Stimulated activated CD8-positive, alpha-beta memory T cell treated with anti-CD3 and anti-CD28 coated beads, Interleukin-7, amount 100 ng/mL, for 1 hour (primary cell): Measurements from ENCODE around the gene CACNA2D3.

Experiments used
- DNase-seq, 2 donors: peaks; one replicate each; pipeline ENCODE4 v3.0.0-alpha.2; 2020; ENCODE audit warnings: low read depth in 2 of 2

The CACNA2D3 gene

DNA sequence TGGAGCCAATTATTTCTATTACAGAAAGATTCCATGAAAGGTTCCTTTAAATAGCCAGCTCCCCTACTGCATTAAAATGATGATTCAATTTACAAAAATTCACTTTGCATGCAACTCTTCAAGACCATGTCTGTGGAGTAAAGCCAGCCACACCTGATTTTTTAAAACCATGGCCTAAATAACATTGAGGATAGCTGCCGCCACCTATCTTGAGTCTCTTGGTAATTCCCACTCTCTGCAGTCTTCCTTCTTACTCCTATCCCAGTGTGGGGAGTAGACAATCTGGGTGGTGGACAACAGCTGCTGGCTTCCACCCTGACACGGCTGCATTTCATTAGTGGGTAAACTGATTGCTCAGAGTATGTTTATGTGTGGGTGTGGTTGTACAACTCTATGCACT is 794.8 kb downstream of the CACNA2D3 start:
- DNase-seq = no peak

DNA sequence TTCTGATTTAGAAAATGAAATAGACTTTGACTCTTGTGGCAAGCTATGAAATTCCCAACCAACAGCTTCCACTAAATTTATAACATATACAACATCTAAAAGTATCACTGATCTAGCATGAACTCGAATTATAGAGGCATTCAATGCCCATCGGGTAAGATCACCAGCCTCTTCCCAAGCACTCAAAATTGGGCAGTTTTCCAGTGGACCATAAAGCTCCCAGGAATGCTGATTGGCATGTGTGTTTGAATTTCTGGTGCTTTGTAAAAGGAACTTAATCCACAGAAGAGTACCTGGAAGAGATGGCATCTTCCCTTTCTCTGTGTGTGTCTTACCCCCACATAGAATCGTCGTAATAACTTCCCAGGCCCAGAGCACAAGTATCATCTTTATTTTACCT is 795.5 kb downstream of the CACNA2D3 start:
- no peak for DNase-seq

DNA sequence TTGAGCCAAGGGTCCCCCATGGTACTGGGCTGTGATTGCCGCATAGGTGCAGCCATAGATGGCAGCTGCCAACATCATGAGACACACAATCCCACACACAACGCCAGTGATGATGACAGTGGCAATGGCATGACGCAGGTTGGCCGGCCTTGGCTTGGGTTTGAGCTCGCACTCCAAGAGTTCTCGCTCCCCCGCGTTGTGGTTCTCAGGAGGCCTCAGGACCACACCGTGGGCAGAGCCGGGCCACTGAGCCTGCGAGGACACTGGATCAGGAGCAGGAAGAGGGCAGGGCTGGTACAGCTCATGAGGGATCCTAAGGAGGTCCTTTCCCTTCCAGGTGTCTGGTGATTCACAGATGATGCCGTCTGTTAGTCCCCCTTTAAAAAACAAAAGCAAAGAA is 796.2 kb downstream of the CACNA2D3 start:
- no peak for DNase-seq

DNA sequence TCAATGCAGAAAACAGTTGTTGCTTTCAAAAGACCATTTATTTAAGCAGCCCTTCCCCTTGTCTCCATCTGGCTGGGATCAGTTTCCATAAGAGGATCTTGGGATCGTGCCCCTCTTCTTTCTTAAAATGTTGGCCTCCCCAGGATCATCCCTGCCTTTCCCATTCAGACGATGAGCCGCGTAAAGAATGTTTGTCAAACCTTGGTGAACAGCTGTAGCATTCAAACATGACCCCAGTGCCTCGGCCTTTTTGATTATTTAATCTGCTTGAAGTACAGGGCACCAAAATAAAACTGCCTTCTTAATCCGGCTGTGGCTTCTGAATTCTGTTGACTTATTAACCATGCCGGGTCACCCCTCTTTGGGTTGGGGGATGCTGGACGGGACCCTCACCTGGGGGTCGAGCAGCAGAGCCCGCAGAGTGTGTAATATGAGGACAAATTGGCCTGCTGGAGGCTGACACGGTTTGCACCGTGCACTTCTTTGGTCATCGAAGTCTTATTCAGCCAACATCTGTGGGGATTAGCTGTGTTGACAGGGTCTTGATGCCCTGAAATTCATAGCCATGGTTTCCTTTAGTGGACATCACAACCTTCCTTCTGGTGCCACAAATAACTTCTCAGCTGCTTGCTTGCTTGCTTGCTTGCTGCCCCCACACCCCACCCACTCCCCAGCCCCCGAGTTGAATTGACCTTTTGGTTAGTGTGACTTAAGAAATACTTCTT is 805.9 kb downstream of the CACNA2D3 start, which contains the start of gene LRTM1:
TSS of gene LRTM1 (minus strand) at position 14 of the 725 bp plus-strand sequence. CDS start 148 bp downstream, outside the sequence.
- DNase-seq = no peak

- no peak for DNase-seq
These were observed 808.8 kb downstream of the CACNA2D3 start for GRCh38 chr3:54931182-54931581.

DNA sequence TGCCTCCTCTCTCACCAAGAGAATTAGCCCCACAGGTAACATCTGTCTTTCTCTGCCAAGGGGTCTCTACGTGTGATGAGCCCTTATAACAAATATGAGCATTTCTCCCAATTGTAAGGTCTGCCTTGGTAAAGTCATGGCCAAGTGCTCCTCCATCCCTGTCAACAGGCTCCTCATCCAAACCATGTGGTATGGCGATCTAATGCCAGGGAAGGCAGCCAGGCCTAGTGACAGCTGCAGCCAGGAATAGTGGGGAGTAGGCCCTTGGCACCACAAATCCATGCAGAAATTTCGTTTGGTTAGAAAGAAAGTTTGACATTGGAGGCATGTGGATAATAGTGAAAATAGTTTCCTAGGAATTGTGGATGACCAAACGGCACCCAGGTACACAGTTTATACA is 810.3 kb downstream of the CACNA2D3 start:
- no peak for DNase-seq

DNA sequence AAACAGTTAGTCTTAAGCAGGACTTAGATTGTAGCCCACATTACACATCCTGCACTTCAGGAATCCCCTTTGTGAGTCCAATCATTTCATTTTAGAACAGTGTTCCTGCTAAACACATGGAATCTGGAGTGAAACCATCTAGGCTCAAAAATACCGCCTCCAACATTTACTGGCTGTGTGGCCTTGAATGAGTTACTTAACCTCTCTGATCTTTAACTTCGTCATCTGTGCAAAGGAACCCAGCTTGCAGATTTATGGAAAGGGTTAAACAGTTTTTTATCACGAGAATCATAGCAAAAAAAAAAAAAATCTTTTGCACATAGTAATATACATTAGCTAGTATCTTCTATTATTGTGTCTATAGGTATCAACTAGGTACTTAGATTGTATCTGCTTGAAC is 813.5 kb downstream of the CACNA2D3 start:
- no peak for DNase-seq

DNA sequence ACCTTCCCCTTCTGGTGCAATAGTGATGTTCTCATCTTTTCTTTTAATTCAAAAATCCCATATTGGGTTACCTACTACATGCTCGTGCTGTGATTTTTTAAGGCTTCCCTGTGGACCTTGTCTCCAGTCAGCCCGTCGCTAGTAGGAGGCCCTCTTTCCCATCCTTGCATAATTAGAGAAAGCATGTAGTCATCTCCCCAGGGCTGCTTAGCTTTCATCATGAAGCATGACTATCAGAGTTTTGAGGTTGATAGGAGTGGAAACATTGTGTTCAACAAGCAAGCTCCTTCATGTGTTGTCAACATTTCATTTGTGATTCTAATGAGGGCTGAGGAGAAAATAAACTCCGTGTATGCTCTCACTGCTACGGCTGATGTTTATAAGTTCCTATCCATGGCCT is 814.2 kb downstream of the CACNA2D3 start:
- DNase-seq = no peak

DNA sequence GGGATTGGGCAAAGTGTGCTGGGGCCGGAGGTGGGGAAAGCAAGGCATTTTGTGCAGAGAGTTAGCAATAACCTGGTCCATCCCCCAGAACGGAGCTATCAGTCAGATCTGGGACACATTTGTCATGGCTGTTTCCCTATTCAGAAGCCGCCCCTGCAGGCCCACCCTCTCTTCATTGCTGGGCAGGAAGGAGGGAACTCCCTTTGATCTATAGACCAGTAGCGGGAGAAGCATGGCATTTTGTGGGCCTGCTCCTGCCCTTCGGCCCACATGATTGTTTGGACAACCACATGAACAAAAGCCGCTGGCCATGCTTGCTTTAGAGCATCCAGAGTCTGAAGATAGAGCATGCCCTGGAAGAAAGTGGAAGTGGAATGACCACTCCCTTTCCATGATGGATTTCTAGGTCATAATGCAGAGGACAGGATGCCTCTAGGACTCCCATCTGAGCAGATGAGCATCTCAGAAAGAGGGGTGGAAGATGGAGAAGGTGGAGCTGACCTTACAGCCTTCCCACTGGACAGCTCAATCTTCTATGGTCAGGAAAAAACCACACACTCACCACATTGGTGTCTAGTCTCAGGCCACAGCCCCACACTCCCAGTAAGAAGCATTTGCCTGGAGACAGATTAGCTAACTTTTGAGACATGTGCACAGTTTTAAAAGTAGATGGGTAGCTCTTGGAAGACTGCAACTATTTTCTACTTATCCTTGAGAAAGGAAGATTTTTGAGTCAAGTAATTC is 817.4 kb downstream of the CACNA2D3 start:
- no peak for DNase-seq

DNA sequence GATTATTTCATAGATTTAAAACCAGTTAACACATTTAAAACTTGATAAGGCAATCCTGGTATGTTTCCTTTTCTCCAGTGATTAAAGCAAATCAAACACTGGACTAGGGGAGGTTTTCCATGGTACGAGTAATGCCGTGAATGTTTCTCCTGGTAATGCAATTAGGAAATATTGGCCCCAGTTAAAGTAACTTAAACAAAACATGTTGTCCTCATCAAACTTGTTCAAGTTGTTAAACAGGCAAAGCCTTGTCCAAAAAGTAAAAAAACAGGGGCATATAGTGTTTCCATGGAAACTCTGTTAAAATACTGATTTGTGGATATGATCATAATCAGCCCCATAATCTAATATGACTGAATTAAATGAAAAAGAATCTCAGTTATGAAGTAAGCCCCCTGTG is 818.6 kb downstream of the CACNA2D3 start:
- DNase-seq = no peak

GRCh38 chr3:54941690-54942362 is 819.5 kb downstream of the CACNA2D3 start:
- DNase-seq = no peak

- no peak for DNase-seq
These were observed 827.2 kb downstream of the CACNA2D3 start for GRCh38 chr3:54949491-54950044.

DNA sequence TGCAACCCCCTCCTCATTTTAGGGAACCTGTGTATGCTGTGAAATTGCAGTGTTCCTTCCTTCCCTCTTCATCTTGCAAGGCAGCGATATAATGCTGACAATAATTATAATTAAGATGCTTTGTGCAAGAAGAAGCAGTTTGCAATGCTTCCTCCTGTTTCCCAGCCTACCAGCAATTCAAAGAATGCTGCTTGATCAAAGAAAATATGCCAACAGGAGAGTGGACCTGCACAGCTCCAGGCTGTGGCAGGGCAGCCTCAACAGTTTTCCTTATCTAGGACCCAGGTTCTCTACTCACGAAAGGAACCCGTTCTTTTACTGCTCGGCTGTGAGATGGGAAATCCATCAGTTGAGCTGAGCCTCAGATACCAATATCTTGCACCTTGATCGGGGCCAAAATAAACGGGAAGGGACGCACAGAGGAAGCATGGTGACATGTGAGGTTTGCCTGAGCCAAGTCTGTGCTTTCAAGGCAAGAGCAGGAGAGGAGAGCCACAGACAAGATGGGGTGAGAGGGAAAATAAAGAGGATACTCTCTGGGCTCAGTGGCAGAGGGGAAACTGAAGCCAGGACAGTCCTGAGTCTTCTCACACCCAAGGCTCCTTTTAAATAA is 828.1 kb downstream of the CACNA2D3 start:
- no peak for DNase-seq

DNA sequence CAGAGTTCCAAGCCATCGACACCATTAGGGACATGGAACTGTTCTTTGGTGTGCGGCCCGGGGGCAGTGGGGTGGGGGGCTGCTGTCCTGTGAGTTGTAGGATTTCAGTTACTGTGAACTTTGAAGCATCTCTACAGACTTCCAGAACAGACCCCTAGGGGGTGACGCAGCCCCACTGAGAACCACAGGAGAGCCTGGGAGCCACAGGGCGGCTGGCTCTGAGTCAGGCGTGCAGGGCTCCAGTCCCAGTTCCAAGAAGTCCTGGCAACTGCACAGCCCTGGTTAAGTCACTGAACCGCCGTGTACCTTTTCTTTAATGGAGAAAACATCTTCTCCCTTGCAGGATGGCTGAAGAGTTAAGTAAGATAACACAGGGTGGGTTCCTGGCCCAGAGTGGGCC is 829.1 kb downstream of the CACNA2D3 start:
- DNase-seq = no peak

GRCh38 chr3:54954022-54954421 is 831.7 kb downstream of the CACNA2D3 start:
- DNase-seq = no peak

DNA sequence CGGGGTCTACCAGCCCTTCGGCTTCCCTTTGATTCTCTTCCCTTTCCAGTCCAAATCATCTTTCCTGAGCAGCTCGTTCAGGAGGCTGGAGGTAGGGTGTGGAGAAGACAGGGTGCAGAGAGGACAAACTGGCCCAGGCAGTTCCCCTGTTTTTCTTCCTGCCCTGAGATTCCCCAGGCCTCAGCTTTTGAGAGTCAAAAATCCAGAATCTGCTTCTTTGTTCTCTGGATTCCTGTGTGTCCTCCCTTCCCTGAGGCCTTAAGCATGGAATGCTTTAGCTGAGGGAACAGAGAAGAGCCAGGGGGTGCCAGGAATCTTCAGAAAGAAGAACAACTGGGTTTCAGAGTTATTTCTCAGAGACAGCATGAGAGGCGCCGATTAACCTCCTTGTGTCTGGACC is 832.2 kb downstream of the CACNA2D3 start:
- no peak for DNase-seq

DNA sequence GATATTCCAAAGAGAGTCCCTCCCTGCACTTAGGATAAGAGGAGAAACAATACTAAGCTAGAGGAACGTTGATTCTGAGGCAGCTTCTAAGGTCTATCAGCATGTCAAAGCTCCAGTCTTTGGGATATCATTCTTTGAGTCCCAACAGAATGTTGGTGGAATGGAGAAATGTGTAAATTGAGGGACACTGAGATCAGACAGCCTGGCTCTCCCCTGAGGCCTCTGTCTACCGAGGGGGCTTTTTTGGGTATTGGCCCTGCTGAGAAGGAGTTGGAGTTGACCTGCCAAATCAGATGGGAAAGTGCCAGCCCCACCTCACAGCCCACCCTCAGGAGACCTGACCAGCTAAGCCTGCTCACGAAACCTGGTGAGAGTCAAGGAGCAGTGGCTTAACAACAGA is 833.1 kb downstream of the CACNA2D3 start:
- no peak for DNase-seq

DNA sequence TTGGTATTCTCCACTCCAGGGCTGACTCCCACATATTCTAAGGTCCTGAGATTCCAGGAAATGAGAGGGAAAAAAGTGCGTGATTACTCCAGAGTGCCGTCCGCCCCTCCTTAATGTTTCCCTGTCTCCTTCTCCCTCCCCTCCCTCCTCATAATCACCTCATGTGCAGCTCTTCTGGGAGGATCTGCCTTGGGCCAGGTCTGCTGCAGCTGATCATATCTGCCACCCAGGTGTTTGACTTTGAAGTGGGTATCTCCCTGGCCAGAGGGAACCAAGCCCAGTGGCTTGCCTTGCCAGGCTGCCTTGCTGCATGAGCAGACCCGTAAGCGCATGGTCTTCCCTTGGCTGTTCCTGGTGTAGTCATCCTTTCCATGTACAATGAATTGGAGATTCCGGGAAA is 833.6 kb downstream of the CACNA2D3 start:
- DNase-seq = no peak

GRCh38 chr3:54957711-54958110 is 835.4 kb downstream of the CACNA2D3 start:
- DNase-seq = no peak

- no peak for DNase-seq
These were observed 837.7 kb downstream of the CACNA2D3 start for GRCh38 chr3:54960082-54960481.

- no peak for DNase-seq
These were observed 838.3 kb downstream of the CACNA2D3 start for GRCh38 chr3:54960701-54961100.

- no peak for DNase-seq
These were observed 839.8 kb downstream of the CACNA2D3 start for GRCh38 chr3:54962200-54962599.
